Choroid plexus epithelial cell (primary cell): Measurements from ENCODE around the gene RNF152.

ENCODE experiments used
- DNase-seq: peaks from one replicate; pipeline ENCODE4 v3.0.0-alpha.2; 2010; ENCODE audit warnings: low read depth
- H3K4me3 ChIP-seq: 2 replicates; pipeline ENCODE4 v1.5.1; 2011; ENCODE audit warnings: low read depth, mild to moderate bottlenecking, control low read depth, low read length, moderate library complexity
- TF ChIP-seq, protein P1 (sequence below): conservative IDR thresholded peaks from 2 replicates; pipeline ENCODE4 v1.5.1; 2011; ENCODE audit warnings: low read depth, mild to moderate bottlenecking, control low read depth, inconsistent platforms, low read length, moderate library complexity

The RNF152 gene

GRCh38 chr18:61889541-61889940 lies 3.3 kb downstream of the RNF152 start:
- no peak overlapping the region for H3K4me3 ChIP-seq
- DNase-seq: no peak
- TF ChIP-seq, protein P1, sequence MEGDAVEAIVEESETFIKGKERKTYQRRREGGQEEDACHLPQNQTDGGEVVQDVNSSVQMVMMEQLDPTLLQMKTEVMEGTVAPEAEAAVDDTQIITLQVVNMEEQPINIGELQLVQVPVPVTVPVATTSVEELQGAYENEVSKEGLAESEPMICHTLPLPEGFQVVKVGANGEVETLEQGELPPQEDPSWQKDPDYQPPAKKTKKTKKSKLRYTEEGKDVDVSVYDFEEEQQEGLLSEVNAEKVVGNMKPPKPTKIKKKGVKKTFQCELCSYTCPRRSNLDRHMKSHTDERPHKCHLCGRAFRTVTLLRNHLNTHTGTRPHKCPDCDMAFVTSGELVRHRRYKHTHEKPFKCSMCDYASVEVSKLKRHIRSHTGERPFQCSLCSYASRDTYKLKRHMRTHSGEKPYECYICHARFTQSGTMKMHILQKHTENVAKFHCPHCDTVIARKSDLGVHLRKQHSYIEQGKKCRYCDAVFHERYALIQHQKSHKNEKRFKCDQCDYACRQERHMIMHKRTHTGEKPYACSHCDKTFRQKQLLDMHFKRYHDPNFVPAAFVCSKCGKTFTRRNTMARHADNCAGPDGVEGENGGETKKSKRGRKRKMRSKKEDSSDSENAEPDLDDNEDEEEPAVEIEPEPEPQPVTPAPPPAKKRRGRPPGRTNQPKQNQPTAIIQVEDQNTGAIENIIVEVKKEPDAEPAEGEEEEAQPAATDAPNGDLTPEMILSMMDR: no peak

DNA sequence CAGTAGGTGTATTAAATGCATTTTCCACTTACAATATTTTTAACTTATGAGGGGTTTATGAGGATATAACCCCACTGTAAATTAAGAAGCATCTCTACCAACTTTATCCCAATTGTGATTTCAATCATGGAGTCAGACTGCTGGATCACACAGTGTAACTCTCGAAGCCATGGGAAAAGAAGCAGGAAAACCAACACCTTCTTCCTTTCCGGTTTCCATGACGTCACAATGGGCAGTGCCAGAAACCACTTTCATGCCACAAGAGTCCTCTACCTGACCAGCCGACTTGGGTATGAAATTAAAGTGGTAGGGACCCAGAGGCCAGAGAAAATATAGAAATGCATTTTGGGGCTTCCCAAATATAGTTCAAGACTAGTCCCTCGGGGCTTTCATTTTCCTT lies 4.2 kb downstream of the RNF152 start:
- no peak overlapping the region for H3K4me3 ChIP-seq
- DNase-seq: no peak
- TF ChIP-seq, protein P1: no peak

DNA sequence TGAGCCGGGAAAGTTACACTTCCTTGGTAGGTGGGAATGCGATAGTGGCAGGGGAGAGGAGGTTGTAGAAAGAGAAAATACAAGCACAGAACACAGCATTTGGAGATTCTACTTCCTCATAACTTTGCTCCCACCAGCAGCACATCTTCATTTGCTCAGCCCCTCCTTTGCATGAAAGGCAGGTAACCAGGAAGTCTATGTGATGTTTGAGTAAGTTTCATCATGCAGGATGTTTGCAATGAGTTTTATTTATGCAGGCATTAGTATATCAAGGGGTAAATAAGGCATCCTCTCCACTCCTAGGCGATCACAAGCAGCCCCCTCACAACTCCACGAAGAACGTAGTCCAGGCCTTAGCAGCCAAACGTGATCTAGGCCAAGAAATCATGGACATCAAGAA lies 5.0 kb downstream of the RNF152 start:
- H3K4me3 ChIP-seq: no peak overlapping the region
- TF ChIP-seq, protein P1: no peak
- DNase-seq: no peak

DNA sequence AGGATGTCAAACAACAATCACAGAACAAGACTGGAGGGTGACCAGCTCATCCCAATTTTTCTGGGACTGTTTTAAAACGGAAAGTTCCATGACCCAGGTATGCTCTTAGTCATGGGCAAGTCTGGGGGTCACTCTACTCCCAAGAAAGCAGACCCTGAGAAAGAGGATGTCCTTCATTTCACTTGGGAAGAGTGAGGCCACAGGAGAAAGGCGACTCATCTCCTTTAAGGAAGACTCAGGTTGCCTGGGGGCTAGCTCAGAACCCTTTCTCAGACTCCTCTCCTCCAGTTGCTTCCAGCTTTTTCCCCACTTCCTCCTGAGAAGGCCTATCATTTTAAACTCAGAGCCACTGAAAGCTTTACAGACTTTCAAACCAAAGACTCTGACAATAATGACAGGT lies 9.3 kb downstream of the RNF152 start:
- no peak for DNase-seq
- no peak overlapping the region for H3K4me3 ChIP-seq
- TF ChIP-seq, protein P1: no peak

DNA sequence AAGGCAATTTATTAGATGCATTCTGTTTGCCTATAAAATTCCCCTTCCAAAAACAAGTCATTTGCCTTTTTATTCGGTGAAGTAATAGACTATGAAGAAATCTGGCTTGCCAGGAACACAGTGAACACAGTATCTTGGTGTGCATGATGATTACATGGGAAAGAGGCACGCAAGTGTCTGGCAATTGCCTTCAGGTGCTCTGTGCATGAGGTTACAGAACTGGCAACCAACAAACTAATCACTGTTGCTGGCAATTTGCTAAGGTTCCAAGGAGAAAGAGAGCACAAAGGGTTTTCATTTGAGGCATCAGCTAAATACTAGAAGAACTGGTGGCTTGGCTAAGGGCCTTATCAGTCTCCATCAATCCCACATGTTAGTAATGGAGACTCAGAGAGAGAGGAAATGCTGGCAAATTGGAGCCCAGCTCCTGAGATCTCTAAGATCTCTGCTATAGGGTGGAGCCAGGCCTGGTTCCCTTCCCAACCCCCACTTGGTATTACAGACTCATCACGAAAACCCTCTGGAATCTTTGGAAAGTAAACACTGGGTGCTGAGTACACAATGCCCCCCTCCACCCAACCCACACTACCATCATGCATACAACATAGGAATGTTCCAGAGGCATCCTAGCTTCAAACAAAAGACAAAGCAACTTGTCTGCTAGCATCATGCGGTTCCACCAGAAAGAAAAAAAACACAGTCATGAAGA lies 10.4 kb downstream of the RNF152 start:
- TF ChIP-seq, protein P1: no peak
- H3K4me3 ChIP-seq: no peak overlapping the region
- DNase-seq: peak; percentile 31

DNA sequence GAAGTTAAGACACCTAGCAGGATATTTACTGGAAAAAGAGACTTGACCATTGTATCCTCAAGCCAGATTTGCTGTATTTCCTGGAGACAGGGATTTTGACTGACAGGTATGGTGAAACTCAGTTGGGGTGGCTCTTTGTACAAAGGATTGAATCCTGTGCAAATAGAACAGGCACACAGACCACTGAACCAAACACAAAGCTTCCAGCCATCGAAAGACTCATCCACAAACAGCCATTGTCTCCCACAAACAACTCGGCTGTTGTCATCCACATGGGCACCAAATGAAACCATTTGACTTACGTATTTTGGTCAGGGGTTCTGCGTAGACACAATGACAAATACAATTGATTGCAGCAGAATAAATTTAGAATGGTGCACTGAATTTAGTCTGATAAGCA lies 15.9 kb downstream of the RNF152 start:
- TF ChIP-seq, protein P1: no peak
- no peak for DNase-seq
- no peak overlapping the region for H3K4me3 ChIP-seq

DNA sequence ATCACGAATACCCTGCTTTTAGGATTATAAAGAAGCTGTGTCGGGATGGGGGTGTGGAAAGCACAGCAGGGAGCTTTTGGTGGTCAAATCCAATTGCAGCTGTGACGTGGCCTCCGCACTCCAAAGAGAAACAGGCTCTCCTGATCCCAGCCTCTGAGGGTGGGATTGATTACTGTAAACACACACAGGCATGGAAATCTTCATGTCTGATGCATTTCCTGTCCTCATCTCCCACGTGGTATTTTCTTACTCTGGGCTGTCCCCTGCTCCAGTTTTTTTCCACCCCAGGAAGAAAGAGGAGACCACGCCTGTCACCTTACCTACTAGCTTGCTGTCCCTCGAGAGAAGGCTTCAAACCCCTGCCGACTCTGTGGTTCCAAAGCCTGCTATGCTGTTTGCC lies 22.7 kb downstream of the RNF152 start:
- peak; percentile 91 for DNase-seq
- peak overlapping the region; percentile 40 for H3K4me3 ChIP-seq

More for the DNA sequence above, 22.7 kb downstream of the RNF152 start:
- TF ChIP-seq, protein P1: no peak
